GM21515 (cell line): ENCODE results near the gene SNW1.
A peak's percentile ranks its signal among the peaks of the same experiment; 100 is the strongest.
"Not testable (repeated sequence)": the region's sequence is repeated elsewhere in the genome, so short reads cannot be mapped to it uniquely, and the experiment has no call there.

ENCODE experiments used
- ATAC-seq: cut with Tn5 transposase; IDR thresholded peaks from one replicate; pipeline ENCODE4 v1.9.1; 2021; ENCODE audit not compliant: unreplicated experiment

The SNW1 gene

GRCh38 chr14:77752266-77752665 is 8.7 kb downstream of the SNW1 start:
- no peak for ATAC-seq

GRCh38 chr14:77747425-77747824 is 13.5 kb downstream of the SNW1 start:
- not testable (repeated sequence) for ATAC-seq

DNA sequence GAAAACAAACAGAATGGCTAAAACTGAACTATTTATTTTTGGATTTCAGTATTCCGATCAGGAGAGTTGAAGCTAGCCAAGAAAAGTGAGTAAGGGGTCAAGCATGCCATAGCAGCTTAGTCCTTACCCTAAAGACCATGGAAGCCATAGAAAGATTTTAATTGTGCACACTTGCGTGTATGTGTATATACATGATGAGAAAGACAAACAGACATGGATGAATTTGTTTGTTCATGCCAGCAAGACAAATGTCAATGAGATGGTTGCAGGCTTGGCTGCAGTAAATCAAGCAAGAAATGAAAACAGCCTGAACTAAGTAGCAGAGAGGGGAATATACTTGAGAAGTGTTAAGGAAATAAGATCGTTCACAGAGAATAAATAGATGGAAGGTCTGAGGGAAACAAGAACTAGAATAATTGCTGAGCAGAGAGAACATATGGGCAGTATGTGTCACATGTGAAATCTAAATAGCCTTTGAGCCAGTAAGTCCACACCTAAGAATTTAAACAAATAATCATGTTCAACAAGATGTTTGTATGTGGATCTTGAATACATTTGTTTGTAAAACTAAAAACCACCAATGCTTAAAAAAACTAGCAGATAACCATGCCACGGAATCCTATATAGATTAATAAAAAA is 14.8 kb downstream of the SNW1 start:
- no peak for ATAC-seq

DNA sequence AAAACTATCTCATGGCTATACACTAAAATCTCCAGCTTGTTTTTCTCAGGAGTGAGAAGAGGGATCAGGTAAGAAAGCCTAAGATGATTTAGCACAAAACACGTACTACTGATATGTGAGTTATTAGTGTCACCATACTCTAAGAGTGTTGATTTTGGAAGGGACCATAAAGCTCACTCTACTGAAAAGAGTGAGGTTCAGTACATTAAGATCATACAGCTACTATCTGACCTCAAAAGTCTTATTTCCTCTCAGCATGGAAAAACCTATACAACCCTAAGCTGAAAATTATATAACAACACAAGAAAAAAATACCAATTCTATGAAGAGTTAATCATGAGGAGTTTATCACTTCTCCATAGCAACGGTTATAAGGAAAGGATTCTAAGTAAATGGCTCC is 19.5 kb downstream of the SNW1 start:
- no peak for ATAC-seq

DNA sequence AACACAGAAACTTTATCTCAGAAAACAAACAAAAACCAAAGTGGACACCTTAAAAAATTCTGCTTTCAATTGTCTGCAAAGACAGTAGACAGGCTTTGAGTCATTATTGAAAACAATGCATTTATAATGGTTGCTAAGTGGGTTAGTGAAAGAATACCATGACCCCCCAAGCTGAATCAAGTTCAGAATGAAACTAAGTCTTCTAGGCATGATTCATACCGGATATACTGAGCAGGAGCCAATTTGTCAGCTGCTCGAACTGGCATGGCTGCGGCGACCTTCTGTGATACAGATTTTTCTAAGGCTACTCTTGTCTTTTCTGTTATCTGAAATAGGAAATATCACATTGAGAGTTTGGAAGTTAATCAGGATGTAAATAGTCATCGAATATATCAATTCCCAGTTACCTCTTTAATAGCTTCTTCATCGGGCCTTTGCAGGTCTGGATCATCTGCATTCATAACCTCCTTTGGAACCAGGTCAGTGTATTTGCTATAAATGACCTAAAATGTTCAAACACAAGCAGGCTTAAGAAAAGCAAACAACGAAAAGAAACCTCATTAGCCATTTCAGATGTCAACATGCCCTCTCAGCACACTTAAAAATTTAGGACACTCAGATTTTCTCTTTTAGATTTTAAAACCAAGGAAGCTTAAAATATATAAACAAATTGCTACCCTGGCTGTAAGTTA is 22.3 kb downstream of the SNW1 start:
- peak; percentile 76 for ATAC-seq

- no peak for ATAC-seq
Measured at GRCh38 chr14:77730976-77731497, 29.9 kb downstream of the SNW1 start.

DNA sequence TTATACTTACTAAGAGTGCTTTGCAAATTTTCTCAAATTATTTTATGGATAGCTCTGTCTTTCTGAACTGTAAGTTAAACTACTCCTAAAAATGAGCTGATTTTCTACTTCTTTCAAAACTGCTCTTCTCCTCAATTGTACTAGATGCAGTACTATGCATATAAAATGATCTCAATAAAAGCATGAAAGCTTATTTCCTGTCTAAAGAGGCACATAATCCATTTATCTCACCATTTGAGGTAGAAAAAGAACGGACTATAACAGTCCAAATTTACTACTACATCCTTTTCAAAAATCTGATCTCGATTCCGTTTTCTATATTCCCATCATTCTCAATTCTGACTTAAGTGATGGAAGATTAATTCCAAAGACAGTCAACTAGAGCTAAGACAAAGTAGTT is 38.7 kb downstream of the SNW1 start:
- no peak for ATAC-seq

DNA sequence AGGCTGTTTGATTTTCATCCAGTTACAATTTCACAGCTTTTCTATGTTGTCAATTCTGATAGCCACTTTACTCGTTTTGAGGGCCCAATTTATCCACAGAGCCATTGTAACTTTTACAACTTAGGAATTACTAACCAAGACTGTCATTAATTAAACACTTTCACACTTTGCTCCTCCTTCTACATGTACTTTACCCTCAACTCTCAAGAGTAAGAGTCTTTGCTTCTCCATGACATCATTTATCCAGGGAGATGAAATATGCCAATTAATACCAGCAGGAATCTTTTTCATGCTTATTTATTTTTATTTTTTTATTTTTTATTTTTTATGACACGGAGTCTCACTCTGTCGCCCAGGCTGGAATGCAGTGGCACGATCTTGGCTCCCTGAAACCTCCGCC is 39.5 kb downstream of the SNW1 start:
- ATAC-seq, result no peak

DNA sequence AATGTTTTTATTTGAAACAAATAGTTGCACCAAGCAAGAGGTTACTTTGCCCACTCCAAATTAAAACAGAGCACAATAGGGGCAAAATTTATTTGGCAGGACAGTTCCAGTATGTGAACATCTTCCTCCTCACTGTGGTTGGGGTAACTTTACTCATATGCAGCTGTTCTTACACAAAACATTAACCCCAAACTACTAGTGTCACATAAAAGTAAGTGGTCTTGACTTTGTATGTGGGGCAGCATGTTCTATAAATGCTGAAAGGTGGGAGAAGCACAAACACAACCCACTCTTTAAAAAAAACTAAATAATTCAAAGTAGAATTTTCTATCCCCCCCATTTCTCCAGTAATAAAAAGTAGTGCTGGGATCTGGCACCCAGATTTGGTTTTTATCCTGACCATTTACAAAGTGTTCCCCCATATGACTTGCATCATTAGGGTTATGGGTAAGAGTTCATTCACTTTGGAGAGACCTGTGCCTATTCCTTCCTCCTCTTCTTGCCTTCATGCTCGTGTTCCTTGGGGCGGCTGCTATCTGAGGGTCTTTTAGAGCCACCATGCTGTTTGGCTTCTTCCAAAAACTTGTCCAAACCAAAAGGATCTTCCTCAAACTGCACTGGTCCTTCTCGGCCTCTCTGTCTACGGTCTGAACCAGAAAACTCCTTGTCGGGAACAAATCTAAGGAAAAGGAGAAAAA is 43.2 kb downstream of the SNW1 start:
- ATAC-seq, result no peak

DNA sequence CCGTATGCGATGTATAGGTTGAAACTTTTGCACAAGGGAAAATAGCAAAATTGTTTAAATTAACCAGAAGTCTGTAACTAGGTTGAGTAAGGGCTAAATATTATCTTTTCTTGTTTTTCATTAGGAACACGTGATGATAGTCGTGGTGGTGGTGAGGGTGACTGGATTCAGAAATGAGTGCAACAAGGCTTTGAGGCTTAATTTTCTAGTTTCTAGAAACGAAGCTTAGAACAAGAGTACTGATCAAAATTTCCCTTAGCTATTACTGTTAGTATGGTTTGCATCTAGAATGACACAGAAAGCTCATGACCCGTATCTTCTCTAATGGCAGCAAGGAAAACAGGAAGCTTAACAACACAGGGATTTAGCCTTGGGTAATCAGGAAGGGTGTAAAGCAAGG is 46.0 kb downstream of the SNW1 start:
- ATAC-seq, result no peak

- ATAC-seq, result no peak
Measured at GRCh38 chr14:77710364-77710763, 50.6 kb downstream of the SNW1 start.

- ATAC-seq, result no peak
Measured at GRCh38 chr14:77709412-77709811, 51.5 kb downstream of the SNW1 start.

DNA sequence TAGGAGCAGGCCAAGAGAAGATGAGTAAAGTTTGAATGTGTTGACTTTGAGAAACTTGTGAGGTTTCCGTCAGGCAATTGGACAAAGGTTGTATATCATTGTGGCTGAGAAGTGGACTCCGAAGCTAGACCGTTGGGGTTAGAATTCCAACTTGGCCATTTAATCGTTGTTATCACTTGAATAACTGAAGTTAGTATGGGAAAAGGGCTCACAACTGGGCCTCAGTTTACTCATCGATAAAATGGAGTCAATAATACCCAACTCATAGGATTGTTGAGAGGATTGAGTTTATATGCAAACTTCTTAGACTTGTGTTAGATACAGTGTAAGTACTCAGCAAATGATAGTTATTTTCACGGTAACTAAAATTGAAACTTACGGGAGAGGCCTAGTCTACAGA is 52.2 kb downstream of the SNW1 start:
- no peak for ATAC-seq

DNA sequence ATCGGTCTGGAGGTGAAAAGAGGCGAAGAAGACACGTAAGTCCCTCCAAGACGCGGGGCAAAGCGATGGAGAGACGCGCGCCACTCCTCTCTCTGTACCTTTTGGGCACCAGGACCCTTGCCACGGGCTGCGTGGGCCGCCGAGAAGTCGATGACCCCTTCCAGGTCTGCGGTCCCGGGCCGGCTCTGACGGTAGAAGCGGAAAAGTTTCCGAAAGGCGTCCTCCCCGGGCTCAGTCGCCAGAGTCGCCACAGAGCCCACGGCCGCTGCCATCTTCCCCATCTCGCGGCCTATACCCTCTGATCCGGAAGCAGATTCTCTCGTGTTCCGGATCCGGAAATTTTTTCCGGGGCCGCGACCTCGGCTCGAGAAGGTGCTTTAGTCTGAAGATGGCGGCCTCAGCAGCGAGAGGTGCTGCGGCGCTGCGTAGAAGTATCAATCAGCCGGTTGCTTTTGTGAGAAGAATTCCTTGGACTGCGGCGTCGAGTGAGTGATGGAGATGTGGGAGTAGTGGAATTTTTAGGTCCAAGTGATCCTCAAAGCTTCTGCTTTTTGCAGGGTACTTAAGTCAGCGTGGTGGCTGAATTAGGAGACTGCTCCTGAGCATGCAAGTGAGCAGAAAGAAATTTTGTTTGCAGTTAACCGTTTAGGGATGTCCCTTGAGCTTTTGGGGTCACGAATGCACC is 53.1 kb downstream of the SNW1 start, which contains the start of the genes ALKBH1 and SLIRP:
ALKBH1 (minus strand) TSS at position 300 of the 685 bp plus-strand sequence; CDS start at position 281, 19 bp downstream.
SLIRP (plus strand) TSS at position 380 of the 685 bp plus-strand sequence; CDS start at position 389, 9 bp downstream.
- ATAC-seq, result peak; percentile 96

DNA sequence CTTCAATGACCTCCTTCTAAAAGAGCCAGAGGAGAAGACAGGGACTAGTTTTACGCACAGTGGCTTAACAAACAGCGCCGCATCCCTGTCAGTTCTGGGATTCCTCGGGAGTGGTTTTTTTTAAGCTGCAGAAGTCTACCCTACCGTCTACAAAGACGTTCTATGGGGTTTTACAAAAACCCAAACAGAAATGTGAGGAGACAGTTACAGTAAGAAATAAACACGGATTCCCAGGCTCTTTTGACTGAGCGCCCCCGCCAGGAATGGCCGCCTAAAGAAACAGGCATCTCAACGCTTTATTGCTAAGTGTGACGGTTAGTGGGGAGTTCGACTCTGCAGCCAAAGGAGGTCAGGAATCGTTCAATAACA is 53.6 kb downstream of the SNW1 start:
- ATAC-seq, result peak; percentile 30

DNA sequence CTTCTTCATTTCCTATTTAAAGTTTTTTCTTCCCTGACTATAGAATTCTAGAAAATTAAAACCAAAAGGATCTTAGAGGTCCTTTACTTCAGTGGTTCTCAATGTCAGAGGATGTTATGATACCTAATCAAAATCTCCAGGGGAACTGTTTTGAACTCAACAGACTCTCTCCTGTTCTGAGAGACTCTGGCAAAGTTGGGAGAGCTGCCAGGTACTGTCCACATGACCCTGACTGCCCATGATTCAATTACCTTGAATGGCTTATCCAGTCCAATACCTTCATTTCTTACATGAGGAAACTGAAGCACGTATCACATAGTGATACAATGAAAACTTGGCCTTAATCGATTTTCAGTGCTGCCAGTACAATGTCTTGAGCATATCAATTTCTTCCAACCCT is 69.7 kb downstream of the SNW1 start:
- no peak for ATAC-seq

DNA sequence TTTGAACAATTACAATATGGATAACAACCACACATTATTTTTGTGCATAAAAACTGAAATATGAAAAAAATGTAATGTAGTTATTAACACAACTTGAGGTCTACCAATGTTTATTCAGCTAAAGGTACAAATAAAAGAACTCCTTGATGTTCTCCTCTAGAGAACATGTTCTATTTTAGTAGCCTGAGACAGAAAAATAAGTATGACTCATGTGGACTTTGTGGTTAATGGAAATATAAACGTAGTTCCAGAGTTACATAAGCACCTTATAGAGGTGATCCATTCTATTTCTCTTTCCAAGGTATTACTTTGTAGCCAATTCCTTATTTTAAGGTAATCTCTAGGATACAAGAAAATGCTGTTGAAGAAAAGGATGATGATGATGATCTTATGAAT is 78.8 kb downstream of the SNW1 start:
- no peak for ATAC-seq

DNA sequence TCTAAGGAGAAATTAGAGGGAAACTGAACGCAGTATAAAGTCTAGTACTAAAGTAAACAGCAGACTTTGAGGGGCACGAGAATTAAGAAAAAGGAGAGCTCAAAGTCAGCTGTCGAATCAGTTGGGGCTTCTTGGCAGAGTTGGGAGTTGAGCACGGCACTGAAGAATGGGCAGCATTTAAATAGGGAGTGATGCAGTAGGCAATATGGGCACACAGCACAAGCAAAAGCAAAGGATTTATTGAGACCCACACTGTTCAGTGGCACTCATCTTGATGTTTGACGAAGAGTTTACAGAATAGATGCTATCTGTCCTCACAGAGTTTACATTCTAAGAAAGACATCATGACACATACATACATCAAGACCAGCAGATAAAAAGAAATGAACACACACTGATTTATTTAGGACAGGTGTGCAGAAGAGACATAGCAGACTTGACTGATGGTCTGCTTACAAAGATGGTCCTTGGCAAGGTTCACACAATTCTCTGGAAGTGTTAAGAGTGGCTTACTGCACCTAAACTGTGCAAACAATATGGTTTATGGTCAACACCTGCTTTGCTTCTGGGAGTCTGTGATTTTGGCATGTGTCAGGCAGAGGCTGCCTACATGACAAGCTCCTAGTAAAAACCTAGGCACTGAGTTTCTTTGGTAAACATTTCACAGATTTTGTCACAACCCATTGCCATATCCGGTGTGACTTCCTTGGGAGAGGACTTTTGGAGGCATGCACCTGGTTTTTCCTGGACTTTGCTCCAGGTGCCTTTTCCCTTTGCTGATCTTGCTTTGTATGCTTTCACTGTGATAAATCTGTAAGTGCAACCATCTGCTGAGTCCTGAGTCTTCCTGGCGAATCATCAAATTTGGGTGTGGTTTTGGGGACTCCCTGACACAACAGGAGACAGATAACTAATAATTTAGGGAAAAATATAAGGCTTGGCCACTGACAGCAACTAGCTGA is 79.5 kb downstream of the SNW1 start:
- no peak for ATAC-seq

GRCh38 chr14:77674931-77675330 is 86.0 kb downstream of the SNW1 start:
- no peak for ATAC-seq

GRCh38 chr14:77673193-77673592 is 87.8 kb downstream of the SNW1 start:
- no peak for ATAC-seq
